Skeletal muscle tissue (tissue), 4 donors: ENCODE results near the gene RAB22A. TPM values are rescaled to one million over a fixed set of nuclear protein-coding genes. Genes with fewer than 3 reads are reported as not detected.
A peak's percentile ranks its signal among the peaks of the same experiment; 100 is the strongest.
"Not testable (repeated sequence)": the region's sequence is repeated elsewhere in the genome, so short reads cannot be mapped to it uniquely, and the experiment has no call there.

Experiments used
- H3K27ac ChIP-seq: one replicate; pipeline ENCODE4 v1.7.0; 2013; ENCODE audit warnings: mild to moderate bottlenecking, low read depth, low read length, inconsistent platforms
- H3K27me3 ChIP-seq, 3 donors: one replicate each; pipeline ENCODE4 v1.7.0; 2013; ENCODE audit warnings: low read length in 3 of 3; ENCODE audit not compliant: control insufficient read depth in 3 of 3, insufficient read depth in 3 of 3
- H3K36me3 ChIP-seq, 3 donors: one replicate each; pipeline ENCODE4 v1.7.0; 2013; ENCODE audit warnings: low read length in 3 of 3; ENCODE audit not compliant: control insufficient read depth in 3 of 3, insufficient read depth in 3 of 3
- H3K4me1 ChIP-seq, 3 donors: one replicate each; pipeline ENCODE4 v1.7.0; 2013; ENCODE audit warnings: low read length in 3 of 3, mild to moderate bottlenecking in 3 of 3; ENCODE audit not compliant: control insufficient read depth in 3 of 3, insufficient read depth in 3 of 3
- H3K4me3 ChIP-seq, 3 donors: one replicate each; pipeline ENCODE4 v1.7.0; 2013; ENCODE audit warnings: low read length in 3 of 3
- H3K9ac ChIP-seq, 3 donors: one replicate each; pipeline ENCODE4 v1.7.0; 2013; ENCODE audit warnings: low read length in 3 of 3, mild to moderate bottlenecking in 3 of 3, moderate library complexity in 2 of 3, low read depth in 1 of 3
- H3K9me3 ChIP-seq, 3 donors: one replicate each; pipeline ENCODE4 v1.7.0; 2013; ENCODE audit warnings: low read length in 3 of 3; ENCODE audit not compliant: control insufficient read depth in 3 of 3
- total RNA-seq: library from RNA; depleted of rRNA; stranded (reverse); fragments of >200 nt; gene quantifications from one replicate; pipeline ENCODE4 v1.2.3, GENCODE V29; 2014
- donor health status: Osteomylitis.

Gene RAB22A
- total RNA-seq, 1 donor from 2014 or later: 10.4 TPM

GRCh38 chr20:58402827-58403226 lies 93.3 kb downstream of the RAB22A start:
- Histone ChIP-seq H3K4me3 (no peak overlapping the region), H3K27me3 (no peaks in the 10 kb centered on the region), H3K9me3 (no peaks in the 10 kb centered on the region), H3K27ac (no peak overlapping the region), H3K36me3 (no peaks in the 10 kb centered on the region), H3K9ac (no peak overlapping the region), H3K4me1 (peaks cover 18 to 38% (median 31%) of the 10 kb centered on the region in 3 donors)

DNA sequence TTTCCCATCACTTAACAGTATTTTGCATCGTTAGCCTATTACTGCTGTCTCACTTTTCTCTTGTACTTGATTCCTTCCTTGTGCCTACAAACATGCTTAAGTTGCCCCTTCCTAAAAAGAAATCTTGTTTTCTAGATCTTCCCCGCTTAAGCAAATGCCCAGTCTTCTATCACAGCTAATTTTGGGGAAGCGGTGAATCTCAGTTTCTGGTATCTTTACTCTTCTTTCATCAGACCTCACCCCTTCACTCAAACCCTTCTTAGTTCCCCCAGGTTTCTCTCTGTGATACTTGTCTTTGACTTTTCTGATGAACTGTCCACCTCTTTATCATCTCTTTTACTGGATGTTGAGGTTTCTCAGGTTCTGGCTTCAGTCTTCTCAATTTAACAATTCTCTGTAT lies 93.8 kb downstream of the RAB22A start:
- H3K36me3 ChIP-seq: no peaks in the 10 kb centered on the region
- no peaks in the 10 kb centered on the region for H3K9me3 ChIP-seq
- H3K27me3 ChIP-seq: no peaks in the 10 kb centered on the region
- no peak overlapping the region for H3K4me3 ChIP-seq
- H3K4me1 ChIP-seq: peaks cover 18 to 38% (median 31%) of the 10 kb centered on the region in 3 donors
- H3K27ac ChIP-seq: no peak overlapping the region
- no peak overlapping the region for H3K9ac ChIP-seq

DNA sequence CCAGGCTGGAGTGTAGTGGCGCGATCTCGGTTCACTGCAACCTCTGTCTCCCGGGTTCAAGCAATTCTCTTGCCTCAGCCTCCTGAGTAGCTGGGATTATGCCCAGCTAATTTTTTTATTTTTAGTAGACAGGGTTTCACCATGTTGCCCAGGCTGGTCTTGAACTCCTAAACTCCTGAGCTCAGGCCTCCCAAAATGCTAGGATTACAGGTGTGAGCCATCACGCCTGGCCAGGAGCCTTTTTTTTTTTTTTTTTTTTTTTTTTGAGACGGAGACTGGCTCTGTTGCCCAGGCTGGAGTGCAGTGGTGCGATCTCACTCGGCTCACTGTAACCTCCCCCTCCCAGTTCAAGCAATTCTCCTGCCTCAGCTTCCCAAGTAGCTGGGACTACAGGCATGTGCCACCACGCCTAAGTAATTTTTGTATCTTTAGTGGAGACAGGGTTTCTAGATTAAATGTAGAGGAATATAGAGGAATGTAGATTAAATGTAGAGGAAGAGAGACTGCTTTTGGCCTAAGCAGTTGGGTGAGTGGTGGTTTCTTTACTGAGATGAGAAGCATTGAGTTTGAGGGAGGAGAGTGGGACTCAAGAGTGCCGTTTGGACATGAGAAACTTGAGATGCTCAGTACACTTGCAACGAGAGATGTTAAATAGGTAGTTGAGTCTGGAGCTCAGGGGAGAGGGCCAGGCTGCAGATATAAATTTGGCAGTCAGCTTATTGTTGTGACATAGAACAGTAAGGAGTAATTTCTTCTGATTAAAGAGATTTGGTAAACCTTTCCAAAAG lies 96.2 kb downstream of the RAB22A start:
- Histone ChIP-seq H3K27ac (no peak overlapping the region), H3K4me1 (peaks cover 17 to 36% (median 33%) of the 10 kb centered on the region in 3 donors), H3K4me3 (no peak overlapping the region), H3K27me3 (no peaks in the 10 kb centered on the region), H3K9me3 (no peaks in the 10 kb centered on the region), H3K9ac (no peak overlapping the region), H3K36me3 (no peaks in the 10 kb centered on the region)

DNA sequence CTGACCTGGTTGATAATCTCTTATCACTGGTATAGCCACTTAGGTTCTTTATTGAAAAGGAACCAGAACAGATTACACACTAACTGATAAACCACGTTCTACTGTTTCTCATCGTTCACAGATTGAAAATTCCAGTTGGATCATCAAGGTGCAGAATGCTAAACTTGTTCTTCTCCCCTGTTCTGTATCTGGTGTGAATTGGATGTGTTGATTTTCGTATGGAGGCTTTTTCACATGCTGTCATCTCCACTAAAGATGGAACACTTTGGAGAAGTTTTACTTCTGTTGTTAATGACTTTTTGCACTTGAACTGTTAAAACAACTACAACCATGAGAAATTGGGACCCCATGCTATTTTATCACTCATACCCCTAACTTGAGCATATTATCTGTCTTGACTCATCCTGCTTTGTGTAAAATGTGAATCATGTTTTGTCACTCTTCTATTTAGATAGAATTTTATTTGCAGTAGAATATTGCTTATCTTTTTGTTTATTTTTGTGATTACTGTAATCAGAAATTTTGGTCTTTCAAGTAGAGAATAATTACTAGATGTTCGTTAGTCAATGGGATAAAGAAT lies 97.0 kb downstream of the RAB22A start:
- H3K27me3 ChIP-seq: no peaks in the 10 kb centered on the region
- no peak overlapping the region for H3K9ac ChIP-seq
- no peaks in the 10 kb centered on the region for H3K9me3 ChIP-seq
- H3K4me1 ChIP-seq: peaks cover 15 to 32% (median 31%) of the 10 kb centered on the region in 3 donors
- no peaks in the 10 kb centered on the region for H3K36me3 ChIP-seq
- H3K27ac ChIP-seq: no peak overlapping the region
- no peak overlapping the region for H3K4me3 ChIP-seq

DNA sequence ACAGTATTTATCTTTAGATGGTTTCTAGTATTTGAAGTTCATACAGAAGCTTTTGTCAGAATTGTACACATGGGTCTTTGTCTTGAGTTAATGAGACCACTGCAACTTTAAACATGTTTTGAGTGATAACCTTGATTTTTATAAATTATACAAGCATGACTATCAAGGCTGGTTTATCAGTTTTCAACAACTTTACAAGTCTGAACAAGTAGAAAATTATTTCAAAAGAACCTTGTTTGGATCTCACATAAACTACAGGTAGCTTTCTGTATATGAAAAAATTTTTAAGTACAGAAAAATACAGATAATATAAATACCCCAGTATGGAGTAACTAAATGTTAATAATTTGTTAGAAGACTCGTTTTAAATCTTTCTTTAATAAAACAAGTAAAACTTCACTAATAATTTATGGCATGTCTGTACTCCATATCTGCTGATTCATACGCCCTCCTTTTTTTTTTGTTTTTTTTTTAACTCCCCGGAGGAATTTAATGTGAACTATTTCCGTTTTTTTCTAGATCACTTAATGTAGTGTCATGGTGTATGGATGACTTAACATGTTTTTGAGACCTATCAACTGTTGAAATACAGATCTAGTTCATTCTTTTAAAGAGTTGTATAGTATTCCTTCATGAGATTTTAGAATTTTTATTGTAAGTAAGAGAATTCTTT lies 97.8 kb downstream of the RAB22A start:
- Histone ChIP-seq H3K9me3 (no peaks in the 10 kb centered on the region), H3K4me1 (peaks cover 15 to 31% (median 24%) of the 10 kb centered on the region in 3 donors), H3K4me3 (no peak overlapping the region), H3K27ac (peak overlapping the region; percentile 41), H3K36me3 (no peaks in the 10 kb centered on the region), H3K27me3 (no peaks in the 10 kb centered on the region), H3K9ac (peak overlapping the region in 1 of 3 donors; percentile 14)

DNA sequence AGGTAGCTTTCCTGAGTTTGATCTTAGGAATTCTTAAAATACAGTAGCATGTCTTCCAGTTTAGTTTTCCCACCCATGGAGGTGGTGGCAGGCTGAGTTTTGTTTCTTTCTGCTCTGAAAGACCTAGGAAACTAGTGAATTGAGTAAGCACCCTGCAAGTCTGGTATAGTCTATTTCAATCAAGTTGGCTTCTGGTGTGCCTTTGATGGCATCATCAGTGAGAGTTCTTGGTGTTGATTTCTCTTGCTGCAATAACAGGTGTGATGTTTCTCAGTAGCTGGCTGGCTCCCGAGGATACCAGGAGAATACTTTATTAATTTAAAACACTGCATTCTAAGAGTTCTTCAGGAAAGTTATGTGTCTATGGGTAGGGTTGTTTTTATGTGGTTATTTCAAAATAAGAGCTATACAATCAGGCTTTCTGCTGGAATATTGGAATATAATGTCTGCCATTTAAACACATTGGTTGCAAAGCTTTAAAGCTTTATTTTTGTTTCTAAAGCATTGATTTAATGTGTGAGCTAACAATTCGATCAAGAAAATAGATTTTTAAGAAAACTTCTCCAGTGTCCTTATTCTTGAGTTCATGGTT lies 98.5 kb downstream of the RAB22A start:
- no peaks in the 10 kb centered on the region for H3K9me3 ChIP-seq
- no peak overlapping the region for H3K4me3 ChIP-seq
- H3K36me3 ChIP-seq: no peaks in the 10 kb centered on the region
- peak overlapping the region; percentile 41 for H3K27ac ChIP-seq
- peaks cover 15 to 31% (median 23%) of the 10 kb centered on the region in 3 donors for H3K4me1 ChIP-seq
- H3K9ac ChIP-seq: peak overlapping the region in 1 of 3 donors; percentile 30
- H3K27me3 ChIP-seq: no peaks in the 10 kb centered on the region

DNA sequence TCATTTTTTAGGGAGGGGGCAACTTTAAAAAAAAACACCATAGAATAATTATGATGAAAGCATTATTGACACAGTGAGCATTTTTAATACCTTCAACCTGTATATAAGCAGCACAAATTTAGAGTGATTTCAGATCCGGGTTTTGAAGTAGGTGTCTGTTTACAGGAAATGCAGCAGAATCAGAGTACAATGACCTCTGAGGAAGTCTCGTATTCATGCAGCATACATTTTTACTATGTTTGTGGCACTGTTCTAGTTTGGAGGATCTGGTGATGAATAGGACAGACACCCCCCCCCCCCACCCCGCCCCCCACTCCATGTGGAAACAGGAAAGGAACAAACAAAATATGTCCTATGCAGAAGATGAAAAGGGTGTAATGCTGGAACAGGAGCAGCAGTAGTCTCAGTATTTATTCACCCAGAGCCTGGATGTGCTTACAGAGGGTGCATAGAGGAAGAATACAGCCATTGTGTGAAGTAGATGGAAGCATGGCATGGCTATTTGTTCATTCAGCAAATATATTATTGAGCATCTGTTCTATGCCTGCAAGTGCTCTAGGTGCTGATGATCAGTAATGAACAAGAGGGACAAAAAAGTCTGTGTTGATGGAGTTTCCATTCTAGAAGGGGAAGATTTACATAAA lies 99.2 kb downstream of the RAB22A start:
- Histone ChIP-seq H3K27me3 (no peaks in the 10 kb centered on the region), H3K4me1 (peaks cover 15 to 31% (median 21%) of the 10 kb centered on the region in 3 donors), H3K9ac (peak overlapping the region in 1 of 3 donors; percentile 30), H3K4me3 (no peak overlapping the region), H3K9me3 (no peaks in the 10 kb centered on the region), H3K27ac (peak overlapping the region; percentile 41), H3K36me3 (no peaks in the 10 kb centered on the region)

DNA sequence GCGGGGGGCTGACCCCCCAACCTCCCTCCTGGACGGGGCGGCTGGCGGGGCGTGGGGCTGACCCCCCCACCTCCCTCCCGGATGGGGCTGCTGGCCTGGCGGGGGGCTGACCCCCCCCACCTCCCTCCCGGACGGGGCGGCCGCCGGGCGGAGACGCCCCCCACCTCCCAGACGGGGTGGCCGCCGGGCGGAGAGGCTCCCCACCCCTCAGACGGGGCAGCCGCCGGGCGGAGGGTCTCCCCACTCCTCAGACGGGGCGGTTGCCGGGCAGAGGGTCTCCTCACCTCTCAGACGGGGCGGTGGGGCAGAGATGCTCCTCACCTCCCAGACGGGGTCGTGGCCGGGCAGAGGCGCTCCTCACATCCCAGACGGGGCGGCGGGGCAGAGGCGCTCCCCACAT lies 104.7 kb downstream of the RAB22A start:
- not testable (repeated sequence) for H3K4me1 ChIP-seq, H3K27ac ChIP-seq, H3K9me3 ChIP-seq, H3K27me3 ChIP-seq, H3K4me3 ChIP-seq, H3K36me3 ChIP-seq, H3K9ac ChIP-seq

- H3K27ac ChIP-seq, H3K9me3 ChIP-seq, H3K4me3 ChIP-seq, H3K9ac ChIP-seq, H3K36me3 ChIP-seq, H3K27me3 ChIP-seq, H3K4me1 ChIP-seq: not testable (repeated sequence)
Measured at GRCh38 chr20:58414786-58415185, 105.3 kb downstream of the RAB22A start.
